AG04449 (cell line): ENCODE results near the gene CBFA2T2.
A peak's percentile ranks its signal among the peaks of the same experiment; 100 is the strongest.

Experiments used
- CTCF ChIA-PET: fragments of 350-600 bp; formaldehyde crosslinking; extraction: SDS; loops from one replicate; lab custom pipeline; 2021; ENCODE audit warnings: antibody characterized with exemption; lab: Yijun Ruan, JAX
- POLR2A ChIA-PET: fragments of 400-600, 350-600 bp; formaldehyde crosslinking; extraction: SDS; loops from one replicate; lab custom pipeline; 2020; ENCODE audit warnings: antibody characterized with exemption, inconsistent platforms; lab: Yijun Ruan, JAX
- DNase-seq: peaks from one replicate; pipeline ENCODE4 v3.0.0-alpha.2; 2010; ENCODE audit warnings: low read depth, low spot score
- H3K4me3 ChIP-seq: 2 replicates; pipeline ENCODE4 v1.5.1; 2011; ENCODE audit warnings: low read depth, mild to moderate bottlenecking, control low read depth, low read length
- CTCF ChIP-seq: IDR thresholded peaks from one replicate; pipeline ENCODE4 v1.5.1; 2011; ENCODE audit warnings: mild to moderate bottlenecking, moderate library complexity, low read length, control low read depth, inconsistent platforms; ENCODE audit not compliant: insufficient read depth; ENCODE audit errors: missing control alignments

The CBFA2T2 gene

GRCh38 chr20:33551778-33552177, 61.9 kb downstream of the CBFA2T2 start:
- ChIA-PET CTCF (no interaction called here), POLR2A (no interaction called here)
- DNase-seq: no peak
- no peak for TF ChIP-seq CTCF
- no peak overlapping the region for H3K4me3 ChIP-seq

- ChIA-PET CTCF (no interaction called here), POLR2A (no interaction called here)
- no peak for DNase-seq
- TF ChIP-seq CTCF: no peak
- H3K4me3 ChIP-seq: no peak overlapping the region
Observed at GRCh38 chr20:33552519-33552918, 62.6 kb downstream of the CBFA2T2 start.

GRCh38 chr20:33553516-33553915, 63.6 kb downstream of the CBFA2T2 start:
- DNase-seq: no peak
- TF ChIP-seq CTCF: no peak
- POLR2A ChIA-PET: no interaction called here
- no peak overlapping the region for H3K4me3 ChIP-seq
- CTCF ChIA-PET: no interaction called here

- ChIA-PET CTCF (no interaction called here), POLR2A (interaction anchor here (0.5 to 0.6 kb wide), 2 partner anchors 52 to 109 kb away, joined by 3 read pairs; no protein-coding TSS in a partner anchor)
- DNase-seq: peak; percentile 92
- no peak for TF ChIP-seq CTCF
- no peak overlapping the region for H3K4me3 ChIP-seq
Observed at GRCh38 chr20:33554914-33555420, 65.1 kb downstream of the CBFA2T2 start.

- ChIA-PET POLR2A (no interaction called here), CTCF (no interaction called here)
- TF ChIP-seq CTCF: no peak
- no peak for DNase-seq
- H3K4me3 ChIP-seq: no peak overlapping the region
Observed at GRCh38 chr20:33555755-33556154, 65.9 kb downstream of the CBFA2T2 start.

- POLR2A ChIA-PET: no interaction called here
- DNase-seq: no peak
- no peak for TF ChIP-seq CTCF
- CTCF ChIA-PET: no interaction called here
- no peak overlapping the region for H3K4me3 ChIP-seq
Observed at GRCh38 chr20:33556246-33556645, 66.3 kb downstream of the CBFA2T2 start.
